Measurements from ENCODE around the gene SPINT2. TPM values are rescaled to one million over a fixed set of nuclear protein-coding genes. Genes with fewer than 3 reads are reported as not detected.

SPINT2 gene
- total and polyA plus RNA-seq, 2 donors = 52.0 to 125 TPM

DNA sequence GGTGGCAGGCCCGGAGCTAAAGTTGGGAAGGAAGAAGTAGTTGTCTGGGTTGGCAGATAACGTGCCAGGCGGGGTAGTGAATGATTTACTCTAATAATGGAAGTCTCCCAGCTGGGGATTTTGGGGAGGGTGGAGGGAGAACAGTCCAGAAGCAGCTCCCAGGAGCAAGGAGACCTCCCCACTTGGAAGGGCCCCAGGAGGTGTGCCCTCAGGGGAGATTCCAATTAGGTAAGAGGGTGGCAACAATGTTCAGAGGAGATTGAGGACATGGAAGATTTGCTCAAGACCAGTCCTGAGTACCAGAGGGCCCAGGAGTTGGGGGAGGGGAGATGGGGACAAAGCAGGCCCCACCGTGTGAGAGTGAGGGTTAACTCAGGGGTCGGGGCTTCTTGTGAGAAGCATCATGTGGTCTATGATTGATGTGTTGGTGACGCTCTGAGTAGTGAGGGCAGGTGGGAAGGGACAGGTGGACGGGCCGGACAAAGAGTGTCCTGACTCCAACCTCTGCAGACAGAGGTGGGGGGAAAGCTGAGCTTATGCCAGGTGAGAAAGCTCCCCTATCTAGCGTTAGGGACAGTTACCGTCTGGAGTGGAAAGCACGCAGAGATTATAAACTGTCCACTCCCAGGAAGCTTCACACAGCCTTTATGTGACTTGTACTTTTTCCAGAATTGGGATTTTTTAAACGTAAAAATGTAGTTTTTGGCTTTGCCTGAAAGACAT, 3.5 kb downstream of the SPINT2 start:
- no peak overlapping the region for H3K27ac ChIP-seq (ENCODE audit: low read depth)
- H3K4me3 ChIP-seq (ENCODE audit: low read depth, low read length) = no peak overlapping the region
- WGBS = 53% methylated on average over 12 of the region's 12 CpGs
- DNase-seq (ENCODE audit: extremely low spot score) = no peak
- no peaks in the 10 kb centered on the region for H3K4me1 ChIP-seq (ENCODE audit: insufficient read depth)
- H3K36me3 ChIP-seq (ENCODE audit: insufficient read depth) = no peaks in the 10 kb centered on the region

DNA sequence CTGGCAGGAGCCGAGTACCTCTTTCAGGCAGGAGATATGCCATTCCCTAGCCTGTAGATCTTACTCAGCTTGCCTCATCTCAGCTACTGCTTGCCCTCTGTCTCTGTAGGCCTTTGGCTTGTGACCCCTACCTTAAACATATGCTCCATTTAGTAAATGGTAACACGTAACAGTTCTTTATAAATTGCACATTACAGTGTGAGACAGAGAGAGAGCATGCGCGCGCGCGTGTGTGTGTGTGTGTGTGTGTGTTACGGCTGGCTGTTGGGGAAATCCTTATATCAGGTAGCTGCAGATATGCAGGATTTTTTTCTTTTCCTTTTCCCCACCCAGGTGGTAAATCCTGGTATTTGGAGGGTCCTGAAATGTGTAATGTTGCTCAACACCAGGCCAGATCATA, 4.2 kb downstream of the SPINT2 start:
- Histone ChIP-seq H3K4me1 (ENCODE audit: insufficient read depth) (no peaks in the 10 kb centered on the region), H3K4me3 (ENCODE audit: low read depth, low read length) (no peak overlapping the region), H3K27ac (ENCODE audit: low read depth) (no peak overlapping the region), H3K36me3 (ENCODE audit: insufficient read depth) (no peaks in the 10 kb centered on the region)
- DNase-seq (ENCODE audit: extremely low spot score) = no peak
- 87% methylated on average over 8 of the region's 8 CpGs for WGBS

DNA sequence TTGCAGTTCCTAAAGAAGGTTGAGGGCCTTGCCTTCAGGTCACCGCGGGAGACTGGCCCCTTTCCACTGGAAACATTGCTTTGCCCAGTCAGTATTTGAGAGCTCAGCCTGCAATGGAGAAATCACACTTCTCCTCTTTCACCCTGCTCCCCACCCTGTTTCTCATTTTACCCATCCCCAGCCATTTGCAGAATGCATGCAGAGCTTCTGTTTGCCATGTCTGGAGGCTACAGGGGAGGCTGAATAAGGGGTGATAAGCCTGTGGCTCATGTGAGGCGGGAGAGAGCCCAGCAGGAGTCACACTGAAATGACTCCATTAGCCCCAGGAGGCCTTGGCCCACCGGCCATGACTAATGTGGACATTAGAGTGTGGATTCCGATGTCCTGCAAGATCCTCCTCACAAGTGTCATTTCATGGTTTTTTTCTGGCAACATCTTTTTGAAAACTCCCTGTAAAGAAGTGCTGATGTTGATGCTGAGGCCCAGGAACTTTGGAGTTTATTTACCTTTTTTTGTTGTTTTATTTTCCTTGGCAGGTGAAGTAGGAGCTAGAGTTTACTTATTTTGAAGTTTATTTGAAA, 6.3 kb downstream of the SPINT2 start:
- Histone ChIP-seq H3K4me1 (ENCODE audit: insufficient read depth) (no peaks in the 10 kb centered on the region), H3K36me3 (ENCODE audit: insufficient read depth) (no peaks in the 10 kb centered on the region), H3K4me3 (ENCODE audit: low read depth, low read length) (no peak overlapping the region), H3K27ac (ENCODE audit: low read depth) (no peak overlapping the region)
- 58% methylated on average over 5 of the region's 5 CpGs for whole genome bisulfite sequencing
- no peak for DNase-seq (ENCODE audit: extremely low spot score)

DNA sequence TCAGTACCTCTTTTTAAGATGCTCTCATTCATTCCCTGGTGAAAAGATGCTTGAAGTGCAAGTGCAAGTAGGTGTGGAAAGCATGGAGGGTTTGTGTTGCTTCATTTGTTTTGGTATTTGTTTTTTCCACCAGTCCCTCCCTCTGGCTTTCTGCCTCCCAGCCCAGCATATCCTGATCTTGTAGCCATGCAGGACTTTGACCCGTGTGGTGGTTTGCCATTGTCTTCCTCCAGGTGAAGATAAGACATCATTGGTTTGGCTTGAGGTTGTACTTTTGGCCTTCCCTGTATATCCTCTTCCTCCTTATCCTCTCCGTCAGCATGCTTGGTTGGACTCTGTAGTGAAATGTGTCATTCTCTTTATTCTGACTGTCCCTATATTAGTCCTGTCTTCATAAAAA, 9.1 kb downstream of the SPINT2 start:
- WGBS = 62% methylated on average over 2 of the region's 2 CpGs
- H3K4me3 ChIP-seq (ENCODE audit: low read depth, low read length) = no peak overlapping the region
- no peak for DNase-seq (ENCODE audit: extremely low spot score)
- no peaks in the 10 kb centered on the region for H3K36me3 ChIP-seq (ENCODE audit: insufficient read depth)
- no peak overlapping the region for H3K27ac ChIP-seq (ENCODE audit: low read depth)
- H3K4me1 ChIP-seq (ENCODE audit: insufficient read depth) = no peaks in the 10 kb centered on the region

DNA sequence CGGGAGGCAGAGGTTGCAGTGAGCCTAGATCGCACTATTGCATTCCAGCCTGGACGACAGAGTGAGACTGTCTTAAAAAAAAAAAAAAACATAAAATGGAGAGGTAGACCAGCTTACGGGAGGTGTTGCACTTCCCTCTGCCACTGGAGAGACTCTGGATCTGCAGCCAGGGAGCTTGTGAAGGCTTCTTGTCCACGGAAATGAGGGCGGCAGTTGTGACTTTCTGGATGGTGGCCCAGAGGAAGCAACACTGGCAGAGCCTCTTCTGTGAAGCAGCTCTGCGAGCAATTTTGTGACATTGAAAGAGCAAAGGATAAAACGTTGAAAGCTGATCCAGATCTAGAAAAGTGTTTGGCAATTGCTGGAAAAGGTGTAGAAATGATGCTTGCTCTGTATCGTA, 10.4 kb downstream of the SPINT2 start:
- Histone ChIP-seq H3K4me1 (ENCODE audit: insufficient read depth) (no peaks in the 10 kb centered on the region), H3K4me3 (ENCODE audit: low read depth, low read length) (no peak overlapping the region), H3K27ac (ENCODE audit: low read depth) (no peak overlapping the region), H3K36me3 (ENCODE audit: insufficient read depth) (no peaks in the 10 kb centered on the region)
- DNase-seq (ENCODE audit: extremely low spot score) = no peak
- 37% methylated on average over 9 of the region's 9 CpGs for WGBS

DNA sequence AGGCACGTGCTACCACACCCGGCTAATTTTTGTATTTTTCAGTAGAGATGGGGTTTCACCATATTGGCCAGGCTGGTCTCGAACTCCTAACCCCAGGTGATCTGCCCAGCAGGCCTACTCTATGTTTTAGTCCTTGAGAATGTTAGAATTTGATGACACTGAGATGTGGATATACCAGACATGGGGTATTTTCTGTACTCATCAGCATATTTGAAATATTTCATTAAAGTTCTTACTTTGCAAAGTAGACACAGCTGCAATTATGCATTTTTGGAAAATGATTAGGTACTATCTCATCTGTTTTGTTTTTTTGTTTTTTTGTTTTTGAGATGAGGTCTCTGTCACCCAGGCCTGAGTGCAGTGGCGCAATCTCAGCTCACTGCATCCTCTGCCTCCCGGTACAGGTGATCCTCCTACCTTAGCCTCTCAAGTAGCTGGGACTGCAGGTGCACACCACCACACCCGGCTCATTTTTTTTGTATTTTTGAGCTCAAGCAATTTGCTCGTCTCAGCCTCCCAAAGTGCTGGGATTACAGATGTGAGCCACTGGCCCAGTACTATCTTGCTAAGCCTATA, 12.7 kb downstream of the SPINT2 start:
- no peak for DNase-seq (ENCODE audit: extremely low spot score)
- H3K4me1 ChIP-seq (ENCODE audit: insufficient read depth) = no peaks in the 10 kb centered on the region
- no peak overlapping the region for H3K4me3 ChIP-seq (ENCODE audit: low read depth, low read length)
- no peak overlapping the region for H3K27ac ChIP-seq (ENCODE audit: low read depth)
- no peaks in the 10 kb centered on the region for H3K36me3 ChIP-seq (ENCODE audit: insufficient read depth)
- WGBS = 92% methylated on average over 7 of the region's 7 CpGs

DNA sequence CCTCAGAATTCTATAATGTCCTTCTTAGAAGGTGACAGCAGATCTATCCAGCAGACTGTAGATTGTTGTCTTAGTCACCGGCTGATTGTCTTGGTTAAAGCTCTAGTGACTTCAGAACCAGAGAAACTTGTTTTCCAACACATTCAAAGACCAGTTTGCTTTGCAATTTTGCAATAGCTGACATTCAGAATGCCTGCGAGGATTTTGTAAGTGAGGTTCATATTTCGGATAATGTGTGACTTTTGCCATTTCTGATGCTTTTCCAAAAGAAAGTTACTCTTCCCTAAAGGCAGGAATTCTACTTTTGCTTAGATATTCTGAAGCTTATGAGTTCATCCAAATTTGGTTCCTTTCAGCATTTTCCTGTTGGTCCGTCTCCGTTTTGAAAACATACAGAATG, 13.2 kb downstream of the SPINT2 start:
- DNase-seq (ENCODE audit: extremely low spot score) = no peak
- H3K4me3 ChIP-seq (ENCODE audit: low read depth, low read length) = no peak overlapping the region
- H3K27ac ChIP-seq (ENCODE audit: low read depth) = no peak overlapping the region
- 27% methylated on average over 5 of the region's 5 CpGs for WGBS
- H3K36me3 ChIP-seq (ENCODE audit: insufficient read depth) = no peaks in the 10 kb centered on the region
- H3K4me1 ChIP-seq (ENCODE audit: insufficient read depth) = no peaks in the 10 kb centered on the region

DNA sequence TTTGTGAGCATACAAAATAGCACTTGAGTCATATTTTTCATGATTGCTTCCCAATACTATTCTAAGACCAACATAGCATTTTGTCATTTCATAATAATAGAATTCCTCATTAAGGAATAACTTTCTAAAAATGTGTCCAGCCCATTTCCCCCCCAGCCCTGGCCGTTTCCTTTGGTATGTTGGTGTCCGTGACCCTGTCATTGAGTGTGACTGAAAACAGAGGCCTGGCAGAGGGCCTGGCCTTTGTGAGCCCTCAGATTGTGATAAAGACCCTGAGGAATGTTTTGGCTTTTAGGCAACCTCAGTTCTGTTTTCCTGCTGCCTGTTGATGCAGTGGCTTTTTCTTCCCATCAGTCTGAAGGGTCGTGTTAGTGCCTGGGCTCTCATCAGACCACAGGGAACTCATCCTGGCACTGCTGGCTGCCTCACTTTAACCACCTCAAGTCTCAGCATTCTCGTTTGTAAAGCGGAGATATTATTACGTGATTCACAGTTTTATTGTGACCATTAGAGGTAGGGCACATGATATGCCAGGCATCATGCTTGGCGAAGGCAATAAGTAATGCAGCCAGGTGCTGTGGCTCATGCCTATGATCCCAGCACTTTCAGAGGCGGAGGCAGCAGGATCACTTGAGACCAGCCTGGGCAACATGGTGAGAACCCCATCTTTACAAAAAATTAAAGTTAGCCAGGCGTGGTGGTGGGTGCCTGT, 13.8 kb downstream of the SPINT2 start:
- no peak overlapping the region for H3K4me3 ChIP-seq (ENCODE audit: low read depth, low read length)

DNA sequence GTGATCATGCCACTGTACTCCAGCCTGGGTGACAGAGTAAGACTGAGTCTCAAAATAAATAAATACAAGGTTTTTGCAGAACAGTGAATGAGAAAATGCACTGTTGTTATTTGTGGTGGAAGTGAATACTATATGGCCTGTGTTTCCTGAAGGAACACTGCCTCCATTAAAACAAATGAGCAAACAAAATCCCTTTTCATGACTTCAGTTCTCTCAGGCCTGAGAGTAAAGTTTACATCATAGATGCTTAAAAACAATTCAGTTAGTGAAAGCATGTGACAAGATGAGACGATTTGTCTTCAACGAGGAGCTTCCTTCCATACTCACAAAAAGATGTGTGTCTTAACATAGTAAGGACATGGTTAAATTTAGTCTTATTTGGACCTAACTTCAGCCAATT, 14.4 kb downstream of the SPINT2 start:
- WGBS = 40% methylated on average over 2 of the region's 2 CpGs
- Histone ChIP-seq H3K4me3 (ENCODE audit: low read depth, low read length) (no peak overlapping the region), H3K27ac (ENCODE audit: low read depth) (no peak overlapping the region), H3K36me3 (ENCODE audit: insufficient read depth) (no peaks in the 10 kb centered on the region), H3K4me1 (ENCODE audit: insufficient read depth) (no peaks in the 10 kb centered on the region)
- DNase-seq (ENCODE audit: extremely low spot score) = no peak

More for the DNA sequence above, 13.8 kb downstream of the SPINT2 start:
- Histone ChIP-seq H3K27ac (ENCODE audit: low read depth) (peak overlapping the region; percentile 29), H3K36me3 (ENCODE audit: insufficient read depth) (no peaks in the 10 kb centered on the region), H3K4me1 (ENCODE audit: insufficient read depth) (no peaks in the 10 kb centered on the region)
- DNase-seq (ENCODE audit: extremely low spot score) = no peak
- 42% methylated on average over 9 of the region's 9 CpGs for WGBS

DNA sequence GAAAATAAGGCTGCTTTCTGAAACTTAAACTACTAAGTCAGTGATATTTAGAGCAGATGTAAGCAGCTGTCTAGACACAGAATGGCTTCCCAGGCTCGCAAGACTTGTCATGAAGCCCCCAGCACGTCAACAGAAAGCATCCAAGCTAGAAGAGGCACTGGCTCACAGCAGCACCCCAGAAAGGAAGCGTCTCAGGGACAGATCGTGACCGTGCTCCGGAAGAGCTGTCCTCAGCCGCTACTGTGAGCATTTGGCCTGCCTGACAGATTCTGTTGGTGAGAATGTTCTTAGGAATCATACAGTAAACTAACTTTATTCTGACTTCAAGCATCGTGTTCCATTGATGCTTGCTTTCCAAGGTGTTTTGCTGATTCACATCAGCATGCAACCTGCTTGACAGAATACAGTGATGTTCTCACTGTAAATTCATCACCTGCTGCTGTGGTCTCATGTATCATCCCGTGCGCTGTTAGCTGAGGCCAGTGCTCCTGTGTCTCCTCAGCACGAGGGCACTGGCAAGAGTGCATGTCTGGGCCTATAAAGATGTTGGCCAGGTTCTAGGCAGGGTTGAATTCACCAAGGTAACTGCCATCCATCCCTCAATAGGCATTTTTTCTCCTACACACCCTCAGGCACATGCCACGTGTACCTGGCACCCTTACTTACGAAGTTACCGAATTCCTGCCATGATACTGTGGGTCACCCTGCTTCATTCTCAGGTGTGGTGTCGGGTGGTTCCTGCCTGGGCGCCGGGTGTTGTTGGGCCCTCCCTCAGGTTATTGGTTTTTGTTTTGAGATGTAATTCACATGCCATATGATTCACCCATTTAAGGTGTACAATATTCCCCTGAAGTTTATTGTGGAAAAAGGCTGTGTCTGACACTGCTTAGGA, 15.9 kb downstream of the SPINT2 start:
- Histone ChIP-seq H3K4me3 (ENCODE audit: low read depth, low read length) (no peak overlapping the region), H3K36me3 (ENCODE audit: insufficient read depth) (no peaks in the 10 kb centered on the region), H3K4me1 (ENCODE audit: insufficient read depth) (no peaks in the 10 kb centered on the region), H3K27ac (ENCODE audit: low read depth) (no peak overlapping the region)
- 61% methylated on average over 17 of the region's 17 CpGs for WGBS
- no peak for DNase-seq (ENCODE audit: extremely low spot score)

DNA sequence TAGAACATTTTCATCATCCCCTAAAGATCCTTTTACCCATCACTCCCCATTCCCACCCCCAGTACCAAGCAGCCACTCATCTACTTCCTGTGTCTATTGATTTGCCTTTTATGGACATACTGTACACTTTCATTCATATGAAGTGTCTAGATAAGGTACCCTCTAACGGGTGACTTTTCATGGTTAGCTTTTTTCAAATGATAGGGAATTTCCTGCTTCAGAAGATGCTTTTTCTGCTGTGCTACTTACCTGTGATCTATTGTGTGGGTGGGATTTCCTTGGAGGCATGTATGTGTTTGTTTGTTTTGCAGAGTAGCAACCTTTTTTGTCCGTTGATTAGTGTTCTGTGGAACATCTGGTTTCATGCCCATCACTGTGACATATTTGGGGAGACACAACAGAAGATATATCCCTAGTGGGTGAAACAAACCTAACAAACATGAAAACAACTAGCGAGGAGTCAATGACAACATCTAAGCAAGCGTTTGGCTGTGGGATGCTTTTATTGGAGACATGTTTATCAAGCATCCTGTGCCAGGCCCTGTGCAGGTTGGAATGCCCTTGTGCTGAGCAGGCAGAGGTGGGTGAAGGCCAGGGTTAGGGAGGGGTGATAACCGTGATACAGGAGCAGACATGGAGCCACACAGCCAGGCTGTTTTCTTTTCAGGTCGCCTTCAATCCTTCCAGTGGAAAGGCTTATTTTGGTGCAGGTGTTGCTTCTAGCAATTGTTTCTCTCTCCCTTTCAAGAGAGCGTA, 17.6 kb downstream of the SPINT2 start:
- Histone ChIP-seq H3K4me3 (ENCODE audit: low read depth, low read length) (no peak overlapping the region), H3K4me1 (ENCODE audit: insufficient read depth) (no peaks in the 10 kb centered on the region), H3K27ac (ENCODE audit: low read depth) (no peak overlapping the region), H3K36me3 (ENCODE audit: insufficient read depth) (no peaks in the 10 kb centered on the region)
- no peak for DNase-seq (ENCODE audit: extremely low spot score)
- WGBS = 74% methylated on average over 7 of the region's 7 CpGs

DNA sequence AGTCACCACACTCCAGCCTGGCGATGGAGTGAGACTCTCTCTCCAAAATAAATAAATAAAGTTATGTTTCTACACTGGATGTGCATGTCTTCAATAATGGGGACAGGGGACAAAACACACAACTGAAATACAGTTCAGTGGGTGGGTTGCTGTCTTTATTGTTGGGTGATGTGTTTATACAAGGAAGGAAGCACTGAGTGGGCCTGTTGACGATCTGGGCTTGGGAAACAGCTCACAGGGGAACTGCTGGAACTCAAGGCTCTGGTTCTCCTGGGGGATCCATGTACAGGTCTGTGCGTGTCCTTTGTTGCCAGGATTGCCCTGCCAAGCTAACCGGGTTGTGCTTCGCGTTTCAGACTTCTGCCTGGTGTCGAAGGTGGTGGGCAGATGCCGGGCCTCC, 18.9 kb downstream of the SPINT2 start:
- Histone ChIP-seq H3K4me1 (ENCODE audit: insufficient read depth) (no peaks in the 10 kb centered on the region), H3K27ac (ENCODE audit: low read depth) (no peak overlapping the region), H3K36me3 (ENCODE audit: insufficient read depth) (no peaks in the 10 kb centered on the region), H3K4me3 (ENCODE audit: low read depth, low read length) (no peak overlapping the region)
- DNase-seq (ENCODE audit: extremely low spot score) = no peak
- 87% methylated on average over 8 of the region's 8 CpGs for WGBS

DNA sequence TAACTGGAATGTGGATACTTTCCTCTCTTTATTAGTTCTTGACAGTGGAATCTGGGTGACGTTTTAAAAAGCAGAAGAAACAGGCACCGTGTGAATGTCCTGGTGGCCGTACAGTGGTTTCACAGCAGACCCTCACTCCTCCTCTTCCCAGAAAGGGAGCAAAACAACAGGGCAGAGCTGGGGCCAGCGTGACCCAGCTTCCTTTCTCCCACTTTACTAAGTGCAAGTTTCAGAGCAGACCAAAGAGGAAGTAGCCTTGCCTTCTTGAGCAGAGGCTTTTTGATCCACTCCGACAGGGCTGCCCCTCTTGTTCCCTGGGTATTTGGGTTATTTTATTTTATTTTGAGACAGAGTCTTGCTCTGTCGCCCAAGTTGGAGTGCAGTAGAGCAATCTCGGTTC, 20.0 kb downstream of the SPINT2 start:
- no peak overlapping the region for H3K4me3 ChIP-seq (ENCODE audit: low read depth, low read length)
- 75% methylated on average over 7 of the region's 7 CpGs for WGBS
- no peaks in the 10 kb centered on the region for H3K4me1 ChIP-seq (ENCODE audit: insufficient read depth)
- DNase-seq (ENCODE audit: extremely low spot score) = no peak
- no peaks in the 10 kb centered on the region for H3K36me3 ChIP-seq (ENCODE audit: insufficient read depth)
- no peak overlapping the region for H3K27ac ChIP-seq (ENCODE audit: low read depth)

Measured in urinary bladder (tissue), 4 donors.